A549 (cell line): Measurements from ENCODE around the gene INTS15. TPM values are rescaled to one million over a fixed set of nuclear protein-coding genes. Genes with fewer than 3 reads are reported as not detected.

Source experiments
- ATAC-seq, 2 experiments: fragments of 200-7000 bp in 1 of 2; fragments of >200 bp in 1 of 2; cut with Nextera tagmentation in 1 of 2; cut with Tn5 transposase in 1 of 2; 3 replicates each; pipeline versions ENCODE4 v1.8.0 to v1.9.1; 2018 to 2020; ENCODE audit warnings: mild to moderate bottlenecking in 1 of 2, moderate library complexity in 1 of 2
- CTCF ChIA-PET: fragments of 300-600 bp; sonication (Branson Sonifier 250); formaldehyde crosslinking; extraction: SDS; loops from one replicate; lab custom pipeline; 2021; ENCODE audit warnings: antibody characterized with exemption, inconsistent platforms; lab: Yijun Ruan, JAX
- POLR2A ChIA-PET: fragments of 350-600 bp; formaldehyde crosslinking; extraction: SDS; loops from one replicate; lab custom pipeline; 2021; ENCODE audit warnings: antibody characterized with exemption, inconsistent platforms; lab: Yijun Ruan, JAX
- DNase-seq, 2 experiments: peaks; one replicate each; pipeline versions ENCODE4 v3.0.0 to v3.0.0-alpha.2; 2011 to 2016; ENCODE audit warnings: low read depth in 1 of 2, low spot score in 1 of 2
- FAIRE-seq: peaks from 2 replicates; lab custom pipeline; 2011; peaks lifted over from hg19 to GRCh38; lab: Jason Lieb, UNC
- H3K27ac ChIP-seq, 2 experiments: fragments of >200 bp; sonication (Bioruptor Twin); formaldehyde crosslinking; 3 replicates each; pipeline ENCODE4 v1.5.1; 2016 to 2017
- H3K4me1 ChIP-seq: fragments of >200 bp; sonication (Bioruptor Twin); formaldehyde crosslinking; 3 replicates; pipeline ENCODE4 v1.6.1; 2016
- H3K4me2 ChIP-seq: fragments of >200 bp; sonication (Bioruptor Twin); formaldehyde crosslinking; 3 replicates; pipeline ENCODE4 v1.6.1; 2016
- H3K4me3 ChIP-seq: fragments of >200 bp; sonication (Bioruptor Twin); formaldehyde crosslinking; 3 replicates; pipeline ENCODE4 v1.5.1; 2016
- H3K9me3 ChIP-seq: fragments of >200 bp; sonication (Bioruptor Twin); formaldehyde crosslinking; 3 replicates; pipeline ENCODE4 v1.6.1; 2016
- BHLHE40 ChIP-seq: IDR thresholded peaks from 2 replicates; pipeline ENCODE4 v1.6.1; 2012; ENCODE audit warnings: low read depth, low read length, inconsistent platforms
- CBX2 ChIP-seq: fragments of 200-600 bp; sonication (generic); IDR thresholded peaks from 2 replicates; pipeline ENCODE4 v1.6.1; 2016; ENCODE audit warnings: low read depth, mild to moderate bottlenecking, borderline replicate concordance
- CEBPB ChIP-seq, 2 experiments: fragments of >200 bp in 1 of 2; sonication (Bioruptor Twin) in 1 of 2; formaldehyde crosslinking in 1 of 2; IDR thresholded peaks; 2 replicates each; pipeline ENCODE4 v1.6.1; 2012 to 2016
- CHD4 ChIP-seq: fragments of 200-600 bp; sonication (generic); IDR thresholded peaks from 2 replicates; pipeline ENCODE4 v1.6.1; 2016; ENCODE audit warnings: antibody characterized with exemption, mild to moderate bottlenecking, borderline replicate concordance
- EHF ChIP-seq: fragments of 250-450 bp; sonication (Bioruptor Pico); IDR thresholded peaks from 2 replicates; pipeline ENCODE4 v1.5.0; 2020; ENCODE audit warnings: mild to moderate bottlenecking
- EP300 ChIP-seq, 2 experiments: fragments of >200 bp; sonication (Bioruptor Twin); formaldehyde crosslinking; IDR thresholded peaks; 2 replicates in 1 of 2; 3 replicates in 1 of 2; pipeline ENCODE4 v1.6.1; 2016 to 2017
- ESRRA ChIP-seq: fragments of 150-350 bp; IDR thresholded peaks from 2 replicates; pipeline ENCODE4 v1.6.1; 2014; ENCODE audit warnings: mild to moderate bottlenecking, low read length, borderline replicate concordance
- FOSB ChIP-seq: fragments of 250-450 bp; sonication (Bioruptor Pico); IDR thresholded peaks from 2 replicates; pipeline ENCODE4 v1.5.0; 2020; ENCODE audit warnings: mild to moderate bottlenecking, moderate library complexity
- FOXS1 ChIP-seq: fragments of 250-450 bp; sonication (Bioruptor Pico); IDR thresholded peaks from 2 replicates; pipeline ENCODE4 v1.5.0; 2020; ENCODE audit warnings: mild to moderate bottlenecking, moderate library complexity
- GATA3 ChIP-seq: IDR thresholded peaks from 2 replicates; pipeline ENCODE4 v1.6.1; 2012; ENCODE audit warnings: borderline replicate concordance
- HDAC2 ChIP-seq: fragments of 200-600 bp; sonication (generic); IDR thresholded peaks from 2 replicates; pipeline ENCODE4 v1.6.1; 2016
- HEYL ChIP-seq: fragments of 250-450 bp; sonication (Bioruptor Pico); IDR thresholded peaks from 2 replicates; pipeline ENCODE4 v1.8.0; 2021; ENCODE audit warnings: mild to moderate bottlenecking, moderate library complexity
- HOXB13 ChIP-seq: fragments of 250-450 bp; sonication (Bioruptor Pico); IDR thresholded peaks from 2 replicates; pipeline ENCODE4 v1.5.0; 2020; ENCODE audit warnings: low read depth, mild to moderate bottlenecking, moderate library complexity
- JUN ChIP-seq, 2 experiments: fragments of >200 bp; sonication (Bioruptor Twin); formaldehyde crosslinking; IDR thresholded peaks; 2 replicates in 1 of 2; 3 replicates in 1 of 2; pipeline ENCODE4 v1.6.1; 2016 to 2017
- JUNB ChIP-seq: fragments of >200 bp; sonication (Bioruptor Twin); formaldehyde crosslinking; IDR thresholded peaks from 2 replicates; pipeline ENCODE4 v1.6.1; 2016
- MAFK ChIP-seq: fragments of 450-650 bp; IDR thresholded peaks from 2 replicates; pipeline ENCODE4 v1.6.1; 2014; ENCODE audit not compliant: partially characterized antibody
- NFE2L2 ChIP-seq: fragments of 150-350 bp; conservative IDR thresholded peaks from 2 replicates; pipeline ENCODE4 v1.6.1; 2014; ENCODE audit warnings: low read length
- NPAS2 ChIP-seq: fragments of 250-450 bp; sonication (Bioruptor Pico); IDR thresholded peaks from 2 replicates; pipeline ENCODE4 v1.8.0; 2022; ENCODE audit warnings: mild to moderate bottlenecking, moderate library complexity, borderline replicate concordance
- NR3C1 ChIP-seq: fragments of >200 bp; sonication (Bioruptor Twin); formaldehyde crosslinking; IDR thresholded peaks from 3 replicates; pipeline ENCODE4 v1.6.1; 2017
- PBX3 ChIP-seq: IDR thresholded peaks from 2 replicates; pipeline ENCODE4 v1.6.1; 2012
- POLR2A ChIP-seq: IDR thresholded peaks from 2 replicates; pipeline ENCODE4 v1.6.1; 2012; ENCODE audit warnings: mild to moderate bottlenecking, low read length
- RARB ChIP-seq: fragments of 250-450 bp; sonication (Bioruptor Pico); IDR thresholded peaks from 2 replicates; pipeline ENCODE4 v1.8.0; 2021; ENCODE audit warnings: mild to moderate bottlenecking, moderate library complexity
- RCOR1 ChIP-seq: fragments of 150-350 bp; IDR thresholded peaks from 2 replicates; pipeline ENCODE4 v1.6.1; 2014; ENCODE audit warnings: antibody characterized with exemption, low read length, low read depth
- RNF2 ChIP-seq: fragments of 200-600 bp; sonication (generic); IDR thresholded peaks from 2 replicates; pipeline ENCODE4 v1.6.1; 2016; ENCODE audit warnings: low read depth, mild to moderate bottlenecking, antibody characterized with exemption, moderate library complexity, borderline replicate concordance
- SMC3 ChIP-seq: fragments of >200 bp; sonication (Bioruptor Twin); formaldehyde crosslinking; IDR thresholded peaks from 3 replicates; pipeline ENCODE4 v1.6.1; 2018; ENCODE audit warnings: inconsistent platforms
- SREBF2 ChIP-seq: fragments of 450-650 bp; IDR thresholded peaks from 2 replicates; pipeline ENCODE4 v1.6.1; 2014; ENCODE audit warnings: mild to moderate bottlenecking, moderate library complexity
- TP53 ChIP-seq: fragments of 250-450 bp; sonication (Bioruptor Pico); IDR thresholded peaks from 2 replicates; pipeline ENCODE4 v1.5.0; 2021; ENCODE audit warnings: mild to moderate bottlenecking, moderate library complexity
- ZFP36 ChIP-seq: fragments of 450-650 bp; IDR thresholded peaks from 2 replicates; pipeline ENCODE4 v1.6.1; 2014; ENCODE audit warnings: borderline replicate concordance; ENCODE audit not compliant: partially characterized antibody
- ZNF302 ChIP-seq: fragments of 250-450 bp; sonication (Bioruptor Pico); IDR thresholded peaks from 2 replicates; pipeline ENCODE4 v1.9.0; 2021; ENCODE audit warnings: inconsistent platforms, mild to moderate bottlenecking, moderate library complexity
- ZSCAN20 ChIP-seq: fragments of 250-450 bp; sonication (Bioruptor Pico); IDR thresholded peaks from 2 replicates; pipeline ENCODE4 v1.8.0; 2022; ENCODE audit warnings: mild to moderate bottlenecking, moderate library complexity
- WGBS: methylation state at CpG from one replicate; pipeline ENCODE4 v1.1.6; 2017; ENCODE audit errors: missing lambda C conversion rate; 5-methylcytosine and 5-hydroxymethylcytosine counted together
- polyA plus RNA-seq, 4 experiments: library from polyadenylated mRNA; depleted of rRNA in 3 of 4; stranded (reverse); fragments of >200 nt; fragmentation: RNase III in 1 of 4; extraction: RNeasy Plus Mini Kit Qiagen cat#74134 plus additional on column Dnase treatment in 1 of 4; gene quantifications; 2 replicates in 3 of 4; 3 replicates in 1 of 4; pipeline ENCODE4 v1.2.3, GENCODE V29; 2011 to 2017
- TF ChIP-seq, protein P1 (sequence below): fragments of 200-600 bp; sonication (generic); IDR thresholded peaks from 2 replicates; pipeline ENCODE4 v1.6.1; 2016; ENCODE audit warnings: antibody characterized with exemption, mild to moderate bottlenecking, moderate library complexity
- TF ChIP-seq, protein P2 (sequence below): fragments of >200 bp; sonication (Bioruptor Twin); formaldehyde crosslinking; IDR thresholded peaks from 2 replicates; pipeline ENCODE4 v1.6.1; 2016
- TF ChIP-seq, protein P3 (sequence below): fragments of 250-450 bp; sonication (Bioruptor Pico); IDR thresholded peaks from 2 replicates; pipeline ENCODE4 v1.5.0; 2021; ENCODE audit warnings: mild to moderate bottlenecking, moderate library complexity, borderline replicate concordance
- TF ChIP-seq, protein P4 (sequence below): IDR thresholded peaks from 2 replicates; pipeline ENCODE4 v1.6.1; 2012; ENCODE audit warnings: low read depth, borderline replicate concordance

The INTS15 gene
- polyA plus RNA-seq, 2 of the 4 experiments (the other 2 are of a cell fraction) = 14.7 to 23.4 TPM

DNA sequence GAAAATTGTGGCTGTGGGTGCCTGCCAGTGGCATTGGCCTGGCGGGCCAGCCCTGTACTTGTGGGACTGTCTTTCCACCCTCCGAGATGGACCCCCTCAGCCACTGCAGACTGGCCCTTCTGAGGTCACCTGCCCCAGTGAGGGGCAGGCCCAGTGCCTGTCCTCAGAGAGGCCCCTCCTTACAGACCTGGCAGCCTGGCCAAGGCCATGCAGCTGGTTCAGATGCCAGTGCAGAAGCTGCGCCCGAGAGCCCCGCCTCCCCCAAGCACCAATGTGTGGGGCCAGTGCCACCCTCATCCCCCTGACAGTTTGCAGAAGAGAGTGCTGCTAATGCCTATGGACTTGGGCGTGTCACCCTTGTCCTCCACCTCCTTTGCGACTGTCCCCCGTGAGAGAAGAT lies 57.3 kb downstream of the INTS15 start:
- ATAC-seq = no peak
- Histone ChIP-seq H3K4me1 (no peaks in the 10 kb centered on the region), H3K9me3 (peaks cover 6% of the 10 kb centered on the region; the same call in 2 of the 3 replicates), H3K4me2 (no peak overlapping the region), H3K27ac (no peak overlapping the region), H3K4me3 (no peak overlapping the region)
- ChIA-PET CTCF (no interaction called here), POLR2A (no interaction called here)
- WGBS = 97% methylated on average over 6 of the region's 8 CpGs
- no peak for DNase-seq
- TF ChIP-seq CEBPB (IDR thresholded peaks at IDR 0.05) = no peak
- no peak for TF ChIP-seq MAFK
- TF ChIP-seq, protein P1, sequence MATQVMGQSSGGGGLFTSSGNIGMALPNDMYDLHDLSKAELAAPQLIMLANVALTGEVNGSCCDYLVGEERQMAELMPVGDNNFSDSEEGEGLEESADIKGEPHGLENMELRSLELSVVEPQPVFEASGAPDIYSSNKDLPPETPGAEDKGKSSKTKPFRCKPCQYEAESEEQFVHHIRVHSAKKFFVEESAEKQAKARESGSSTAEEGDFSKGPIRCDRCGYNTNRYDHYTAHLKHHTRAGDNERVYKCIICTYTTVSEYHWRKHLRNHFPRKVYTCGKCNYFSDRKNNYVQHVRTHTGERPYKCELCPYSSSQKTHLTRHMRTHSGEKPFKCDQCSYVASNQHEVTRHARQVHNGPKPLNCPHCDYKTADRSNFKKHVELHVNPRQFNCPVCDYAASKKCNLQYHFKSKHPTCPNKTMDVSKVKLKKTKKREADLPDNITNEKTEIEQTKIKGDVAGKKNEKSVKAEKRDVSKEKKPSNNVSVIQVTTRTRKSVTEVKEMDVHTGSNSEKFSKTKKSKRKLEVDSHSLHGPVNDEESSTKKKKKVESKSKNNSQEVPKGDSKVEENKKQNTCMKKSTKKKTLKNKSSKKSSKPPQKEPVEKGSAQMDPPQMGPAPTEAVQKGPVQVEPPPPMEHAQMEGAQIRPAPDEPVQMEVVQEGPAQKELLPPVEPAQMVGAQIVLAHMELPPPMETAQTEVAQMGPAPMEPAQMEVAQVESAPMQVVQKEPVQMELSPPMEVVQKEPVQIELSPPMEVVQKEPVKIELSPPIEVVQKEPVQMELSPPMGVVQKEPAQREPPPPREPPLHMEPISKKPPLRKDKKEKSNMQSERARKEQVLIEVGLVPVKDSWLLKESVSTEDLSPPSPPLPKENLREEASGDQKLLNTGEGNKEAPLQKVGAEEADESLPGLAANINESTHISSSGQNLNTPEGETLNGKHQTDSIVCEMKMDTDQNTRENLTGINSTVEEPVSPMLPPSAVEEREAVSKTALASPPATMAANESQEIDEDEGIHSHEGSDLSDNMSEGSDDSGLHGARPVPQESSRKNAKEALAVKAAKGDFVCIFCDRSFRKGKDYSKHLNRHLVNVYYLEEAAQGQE = no peak
- no peak for TF ChIP-seq NFE2L2
- no peak for TF ChIP-seq GATA3
- TF ChIP-seq RNF2 = no peak
- TF ChIP-seq, protein P2, sequence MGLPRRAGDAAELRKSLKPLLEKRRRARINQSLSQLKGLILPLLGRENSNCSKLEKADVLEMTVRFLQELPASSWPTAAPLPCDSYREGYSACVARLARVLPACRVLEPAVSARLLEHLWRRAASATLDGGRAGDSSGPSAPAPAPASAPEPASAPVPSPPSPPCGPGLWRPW = no peak
- no peak for TF ChIP-seq ZNF302
- TF ChIP-seq, protein P3, sequence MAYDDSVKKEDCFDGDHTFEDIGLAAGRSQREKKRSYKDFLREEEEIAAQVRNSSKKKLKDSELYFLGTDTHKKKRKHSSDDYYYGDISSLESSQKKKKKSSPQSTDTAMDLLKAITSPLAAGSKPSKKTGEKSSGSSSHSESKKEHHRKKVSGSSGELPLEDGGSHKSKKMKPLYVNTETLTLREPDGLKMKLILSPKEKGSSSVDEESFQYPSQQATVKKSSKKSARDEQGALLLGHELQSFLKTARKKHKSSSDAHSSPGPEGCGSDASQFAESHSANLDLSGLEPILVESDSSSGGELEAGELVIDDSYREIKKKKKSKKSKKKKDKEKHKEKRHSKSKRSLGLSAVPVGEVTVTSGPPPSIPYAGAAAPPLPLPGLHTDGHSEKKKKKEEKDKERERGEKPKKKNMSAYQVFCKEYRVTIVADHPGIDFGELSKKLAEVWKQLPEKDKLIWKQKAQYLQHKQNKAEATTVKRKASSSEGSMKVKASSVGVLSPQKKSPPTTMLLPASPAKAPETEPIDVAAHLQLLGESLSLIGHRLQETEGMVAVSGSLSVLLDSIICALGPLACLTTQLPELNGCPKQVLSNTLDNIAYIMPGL (CRISPR knock-in tag) = no peak
- no peak for TF ChIP-seq TP53 (CRISPR knock-in tag)
- no peak for TF ChIP-seq EHF (CRISPR knock-in tag)
- TF ChIP-seq JUNB = no peak
- TF ChIP-seq HEYL = no peak
- TF ChIP-seq PBX3 = no peak
- TF ChIP-seq BHLHE40 = no peak
- TF ChIP-seq NR3C1 = no peak
- TF ChIP-seq RCOR1 = no peak
- TF ChIP-seq ESRRA = no peak
- TF ChIP-seq, protein P4, sequence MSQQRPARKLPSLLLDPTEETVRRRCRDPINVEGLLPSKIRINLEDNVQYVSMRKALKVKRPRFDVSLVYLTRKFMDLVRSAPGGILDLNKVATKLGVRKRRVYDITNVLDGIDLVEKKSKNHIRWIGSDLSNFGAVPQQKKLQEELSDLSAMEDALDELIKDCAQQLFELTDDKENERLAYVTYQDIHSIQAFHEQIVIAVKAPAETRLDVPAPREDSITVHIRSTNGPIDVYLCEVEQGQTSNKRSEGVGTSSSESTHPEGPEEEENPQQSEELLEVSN = no peak
- no peak for TF ChIP-seq ZSCAN20 (CRISPR knock-in tag)
- FAIRE-seq = no peak

DNA sequence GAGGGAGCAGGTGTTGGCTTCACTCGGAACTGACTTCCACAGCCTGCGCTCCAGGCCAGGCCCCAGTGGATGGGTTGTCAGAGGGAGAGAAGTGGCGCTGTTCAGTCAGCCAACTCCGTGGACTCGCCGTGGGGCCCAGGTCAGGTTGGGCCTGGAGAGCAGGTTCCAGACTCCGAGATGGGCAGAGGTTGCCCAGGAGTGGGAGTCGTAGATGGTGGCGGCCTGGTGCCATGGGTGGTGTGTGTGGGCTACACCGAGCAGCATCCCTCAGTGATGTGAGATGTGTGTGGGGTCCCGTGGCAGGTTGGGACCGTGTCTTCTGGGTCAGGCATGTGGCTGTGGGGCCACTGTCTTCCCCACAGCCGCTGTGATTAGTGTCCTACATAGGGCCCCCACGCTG lies 57.7 kb downstream of the INTS15 start:
- TF ChIP-seq RNF2 (no peak), POLR2A (no peak), ZFP36 (no peak), EP300 (IDR thresholded peaks at IDR 0.05) (no peak), JUN (IDR thresholded peaks at IDR 0.05) (no peak), ZNF302 (no peak), NR3C1 (no peak), FOXS1 (CRISPR knock-in tag) (no peak), CHD4 (no peak), GATA3 (no peak), HOXB13 (CRISPR knock-in tag) (no peak), HDAC2 (no peak), FOSB (CRISPR knock-in tag) (no peak), SMC3 (no peak), SREBF2 (no peak), NPAS2 (CRISPR knock-in tag) (no peak), HEYL (no peak), RARB (CRISPR knock-in tag) (no peak), CBX2 (no peak), MAFK (no peak)
- H3K4me3 ChIP-seq = no peak overlapping the region
- ChIA-PET POLR2A (no interaction called here), CTCF (no interaction called here)
- ATAC-seq = no peak
- H3K4me2 ChIP-seq = no peak overlapping the region
- no peaks in the 10 kb centered on the region for H3K4me1 ChIP-seq
- H3K27ac ChIP-seq = no peak overlapping the region
- FAIRE-seq = no peak
- no peak for DNase-seq
- peaks cover 11% of the 10 kb centered on the region; the same call in 2 of the 3 replicates for H3K9me3 ChIP-seq
- WGBS = 98% methylated on average over 12 of the region's 14 CpGs
